HG03565 (cell line): Measurements from ENCODE around the gene RENBP.

Experiments used
- ATAC-seq: cut with Tn5 transposase; IDR thresholded peaks from one replicate; pipeline ENCODE4 v1.9.1; 2021; ENCODE audit warnings: mild to moderate bottlenecking, moderate library complexity; ENCODE audit not compliant: unreplicated experiment

Gene RENBP

DNA sequence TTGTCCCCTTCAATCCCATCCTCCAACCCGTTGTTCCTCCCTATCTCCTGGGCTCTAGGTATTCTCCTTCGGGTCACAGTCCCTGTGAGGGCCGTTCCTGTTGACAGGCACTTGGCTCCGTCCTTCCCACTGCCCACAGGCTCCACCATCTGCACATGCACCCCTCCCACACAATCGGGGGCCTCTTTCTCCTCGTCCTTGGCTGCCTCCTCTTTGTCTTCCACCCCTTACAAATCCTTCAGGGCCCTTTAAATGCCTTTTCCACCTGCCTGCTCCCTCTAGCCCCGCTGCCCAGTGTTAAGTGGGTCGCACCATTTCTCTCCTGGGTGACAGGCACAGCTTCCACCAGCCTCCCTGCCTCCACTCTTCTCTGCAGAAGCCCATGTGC is 42.7 kb downstream of the RENBP start:
- no peak for ATAC-seq

DNA sequence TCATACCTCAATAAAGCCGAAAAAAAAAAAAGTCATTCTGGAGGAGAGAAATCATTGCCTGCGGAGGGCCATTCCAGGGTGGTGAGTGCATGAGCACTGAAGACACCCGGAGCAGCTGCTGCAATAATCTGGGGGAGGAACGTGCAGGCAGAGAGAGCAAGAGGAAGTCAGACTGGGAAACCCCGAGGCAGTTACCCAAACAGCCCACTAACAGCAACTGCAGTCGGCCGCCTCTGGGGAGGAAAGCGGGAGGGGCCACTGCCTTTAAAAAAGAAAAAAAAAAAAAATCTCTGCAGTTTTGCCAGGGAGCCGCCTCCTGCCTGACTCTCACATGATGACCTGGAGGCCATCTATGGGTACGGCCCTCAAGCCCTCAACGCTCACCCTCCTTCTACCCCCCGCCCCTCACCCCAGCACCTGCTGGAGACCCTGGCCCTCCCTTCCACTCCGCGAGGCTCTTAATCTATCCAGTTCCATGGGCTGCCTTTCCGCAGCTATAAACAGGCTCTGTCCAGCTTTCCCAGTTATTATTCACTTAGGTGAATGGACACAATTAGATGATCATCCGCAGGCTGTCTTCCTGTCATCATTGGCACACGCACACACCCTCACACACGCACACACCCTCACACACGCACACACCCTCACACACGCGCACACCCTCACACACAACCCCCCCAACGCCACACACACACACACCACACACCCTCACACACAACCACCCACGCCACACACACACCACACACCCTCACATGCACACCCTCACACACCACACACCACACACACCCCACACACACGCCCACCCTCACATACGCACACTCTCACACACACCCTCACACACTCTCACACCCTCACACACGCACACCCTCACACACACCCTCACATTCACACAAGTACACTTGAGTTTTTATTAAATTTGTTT is 43.4 kb downstream of the RENBP start:
- peak; percentile 46 for ATAC-seq

DNA sequence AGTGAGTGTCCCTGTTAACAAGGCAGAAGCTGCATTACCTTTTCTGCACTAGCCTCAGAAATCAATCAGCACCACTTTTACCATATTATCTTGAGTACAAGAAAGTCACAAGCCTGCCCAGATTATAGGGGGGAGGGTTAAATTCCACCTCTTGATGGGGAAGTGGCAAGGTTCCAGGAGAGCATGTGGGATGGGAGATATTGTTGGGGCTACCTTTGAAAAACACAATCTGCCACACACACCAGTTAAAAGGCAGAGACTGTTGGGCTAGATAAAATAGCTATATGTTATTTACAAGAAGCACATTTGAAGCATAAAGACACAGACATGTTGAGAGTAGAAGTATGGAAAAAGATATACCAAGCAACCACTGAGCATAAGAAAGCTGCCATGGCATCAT is 46.5 kb downstream of the RENBP start:
- no peak for ATAC-seq

DNA sequence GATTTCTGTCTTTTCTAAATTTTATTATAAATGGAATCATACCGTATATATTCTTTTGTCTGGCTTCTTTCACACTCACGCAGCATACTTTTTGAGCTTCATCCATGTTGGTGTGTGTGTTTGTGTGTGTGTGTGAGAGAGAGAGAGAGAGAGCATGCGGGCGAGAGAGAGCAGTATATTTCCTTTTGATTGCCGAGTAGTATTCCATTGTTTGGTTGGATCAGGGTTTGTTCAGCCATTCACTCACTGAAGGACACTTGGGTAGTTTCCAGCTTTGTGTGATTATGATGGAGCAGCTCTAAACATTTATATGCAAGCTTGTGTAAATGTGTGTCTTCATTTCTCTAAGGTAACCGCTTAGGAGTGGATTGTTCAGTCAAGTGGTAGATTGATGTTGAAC is 55.3 kb downstream of the RENBP start:
- ATAC-seq, result no peak

DNA sequence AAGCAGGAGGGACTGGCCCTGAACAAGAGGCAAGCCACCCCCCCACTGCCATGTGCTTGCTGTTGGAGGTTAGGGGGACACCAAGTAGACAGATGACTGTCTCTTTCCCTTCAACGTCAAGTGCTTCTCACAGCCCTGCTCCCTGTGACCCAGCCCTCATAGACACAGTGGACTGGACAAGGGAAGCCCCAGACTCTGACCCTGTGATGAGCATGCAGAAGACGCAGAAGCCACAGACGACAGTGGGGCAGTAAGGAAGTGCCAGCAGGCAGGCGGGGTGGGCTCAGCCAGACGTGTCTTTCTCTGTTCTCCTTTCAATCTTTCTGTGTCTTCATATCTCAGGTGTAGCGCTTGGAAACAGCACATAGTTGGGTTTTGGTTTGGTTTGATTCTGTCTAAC is 56.1 kb downstream of the RENBP start:
- ATAC-seq, result no peak

DNA sequence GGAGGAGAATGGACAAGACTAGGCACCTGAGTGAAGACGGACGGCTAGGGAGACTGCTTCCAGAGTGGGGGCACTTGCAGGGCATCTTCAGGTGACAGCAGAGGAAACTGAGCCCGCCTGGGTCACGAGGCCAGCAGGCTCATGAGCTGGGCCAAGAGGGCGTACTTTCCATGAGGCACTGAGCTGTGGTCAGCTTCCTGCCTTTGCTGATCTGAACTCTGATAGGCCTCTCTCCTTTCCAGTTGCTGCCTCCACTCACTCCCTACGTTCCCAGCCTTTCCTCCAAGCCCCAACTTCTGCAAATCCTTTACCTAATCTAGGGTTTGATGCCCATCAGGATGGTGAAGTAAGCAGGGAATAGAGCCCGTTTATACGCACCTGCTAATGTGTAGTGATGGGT is 57.1 kb downstream of the RENBP start:
- no peak for ATAC-seq

DNA sequence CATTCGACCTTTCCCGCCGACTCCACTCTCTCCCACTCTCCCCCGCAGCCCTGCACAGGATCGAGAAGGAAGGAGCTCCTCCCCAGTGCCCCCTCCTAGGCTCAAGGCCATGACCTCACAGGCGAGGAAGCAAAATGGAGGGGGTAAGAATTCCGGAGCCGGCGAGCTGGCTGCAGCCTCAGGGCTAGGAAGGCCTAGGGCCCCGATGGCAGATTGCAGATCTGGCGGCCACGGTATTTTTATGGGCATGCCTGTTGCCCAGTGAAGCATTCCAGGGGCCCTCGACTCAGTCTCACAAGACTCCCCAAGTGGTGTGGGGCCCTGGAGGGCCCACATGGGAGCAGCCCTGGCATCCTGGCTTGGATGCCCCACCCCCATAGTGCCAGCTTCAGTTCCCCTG is 57.5 kb downstream of the RENBP start:
- no peak for ATAC-seq

DNA sequence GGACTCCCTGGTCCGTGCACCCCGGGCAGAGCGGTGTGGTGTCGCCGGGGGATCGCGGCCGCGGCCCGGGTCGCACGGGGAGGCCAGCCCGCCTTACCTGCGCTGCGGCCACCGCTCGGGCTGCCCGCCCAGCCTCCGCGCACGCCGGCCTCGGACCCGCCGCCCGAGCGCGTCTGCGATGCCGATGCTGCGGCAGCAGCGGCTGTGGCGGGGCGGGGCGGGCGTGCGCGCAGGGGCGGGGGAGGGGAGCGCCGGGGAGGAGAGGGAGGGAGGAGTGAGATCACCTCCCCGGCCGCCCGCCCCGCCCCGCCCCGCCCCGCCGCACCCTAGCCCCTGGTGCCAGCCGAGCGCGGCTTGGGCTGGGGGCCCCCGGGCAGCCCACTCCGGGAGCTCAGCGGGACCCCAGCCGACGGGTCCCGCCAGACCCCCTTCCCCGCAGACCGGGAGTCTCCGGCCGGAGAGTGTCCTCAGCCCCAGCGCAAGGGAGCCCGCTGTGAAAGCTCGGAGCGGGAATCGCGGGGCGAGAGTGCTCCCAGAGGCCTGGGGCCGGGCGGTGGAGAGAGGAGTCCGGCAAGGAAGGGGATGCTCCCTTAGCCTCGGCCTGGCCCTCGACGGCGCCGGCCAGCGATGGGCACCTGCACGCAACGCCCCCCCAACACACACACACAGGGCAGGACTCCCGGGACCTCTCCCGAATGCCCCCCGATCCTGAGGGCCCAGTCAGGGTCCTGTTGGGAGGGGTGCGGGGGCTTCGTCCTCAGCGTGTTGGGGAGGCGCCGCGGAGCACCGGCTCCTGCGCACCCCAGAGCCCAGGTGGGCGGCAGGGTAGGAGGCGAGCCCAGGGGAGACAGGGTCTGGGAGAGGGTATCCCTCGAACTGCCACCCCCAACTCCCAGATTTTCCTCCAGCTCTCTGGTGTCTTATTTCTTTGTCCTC is 58.2 kb downstream of the RENBP start, which contains the start of gene L1CAM:
TSS of gene L1CAM (minus strand) at position 206 of the 936 bp plus-strand sequence. CDS start 10,337 bp downstream, outside the sequence.
- no peak for ATAC-seq
